Measurements from ENCODE around the gene APEH.

DNA sequence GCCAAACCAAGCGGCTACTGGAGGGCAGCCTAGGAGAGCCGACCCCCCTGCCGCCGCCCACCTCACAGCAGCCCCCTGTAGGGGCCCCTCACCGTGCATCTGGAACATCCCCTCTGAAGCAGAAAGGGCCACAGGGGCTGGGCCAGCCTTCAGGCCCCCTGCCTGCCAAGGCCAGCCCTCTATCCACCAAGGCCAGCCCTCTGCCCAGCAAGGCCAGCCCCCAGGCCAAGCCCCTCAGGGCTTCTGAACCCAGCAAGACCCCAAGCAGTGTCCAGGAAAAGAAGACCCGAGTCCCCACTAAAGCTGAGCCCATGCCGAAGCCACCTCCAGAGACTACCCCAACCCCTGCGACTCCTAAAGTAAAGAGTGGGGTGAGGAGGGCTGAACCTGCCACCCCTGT is 23.5 kb upstream of the APEH start:
- TF ChIP-seq, protein P1, sequence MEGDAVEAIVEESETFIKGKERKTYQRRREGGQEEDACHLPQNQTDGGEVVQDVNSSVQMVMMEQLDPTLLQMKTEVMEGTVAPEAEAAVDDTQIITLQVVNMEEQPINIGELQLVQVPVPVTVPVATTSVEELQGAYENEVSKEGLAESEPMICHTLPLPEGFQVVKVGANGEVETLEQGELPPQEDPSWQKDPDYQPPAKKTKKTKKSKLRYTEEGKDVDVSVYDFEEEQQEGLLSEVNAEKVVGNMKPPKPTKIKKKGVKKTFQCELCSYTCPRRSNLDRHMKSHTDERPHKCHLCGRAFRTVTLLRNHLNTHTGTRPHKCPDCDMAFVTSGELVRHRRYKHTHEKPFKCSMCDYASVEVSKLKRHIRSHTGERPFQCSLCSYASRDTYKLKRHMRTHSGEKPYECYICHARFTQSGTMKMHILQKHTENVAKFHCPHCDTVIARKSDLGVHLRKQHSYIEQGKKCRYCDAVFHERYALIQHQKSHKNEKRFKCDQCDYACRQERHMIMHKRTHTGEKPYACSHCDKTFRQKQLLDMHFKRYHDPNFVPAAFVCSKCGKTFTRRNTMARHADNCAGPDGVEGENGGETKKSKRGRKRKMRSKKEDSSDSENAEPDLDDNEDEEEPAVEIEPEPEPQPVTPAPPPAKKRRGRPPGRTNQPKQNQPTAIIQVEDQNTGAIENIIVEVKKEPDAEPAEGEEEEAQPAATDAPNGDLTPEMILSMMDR (IDR thresholded peaks at IDR 0.05; ENCODE audit: low read length) = no peak
- TF ChIP-seq EZH2 (IDR thresholded peaks at IDR 0.05; ENCODE audit: borderline replicate concordance, low read length) = no peak

Measured in OCI-LY1 (cell line).